BE2C (cell line): ENCODE measurements around the gene NOL12. TPM values are rescaled to one million over a fixed set of nuclear protein-coding genes. Genes with fewer than 3 reads are reported as not detected.

Experiments used
- DNase-seq: peaks from one replicate; pipeline ENCODE4 v3.0.0-alpha.2; 2020
- H3K27me3 ChIP-seq: fragments of 250-450 bp; sonication (Bioruptor Pico); 2 replicates; pipeline ENCODE4 v1.5.1; 2020; ENCODE audit warnings: mild to moderate bottlenecking
- H3K36me3 ChIP-seq: fragments of 250-450 bp; sonication (Bioruptor Pico); 2 replicates; pipeline ENCODE4 v1.5.1; 2020; ENCODE audit warnings: mild to moderate bottlenecking
- H3K4me1 ChIP-seq: fragments of 250-450 bp; sonication (Bioruptor Pico); 2 replicates; pipeline ENCODE4 v1.5.1; 2020
- H3K4me3 ChIP-seq: 2 replicates; pipeline ENCODE4 v1.5.1; 2011; ENCODE audit warnings: low read depth, low read length
- H3K9me3 ChIP-seq: fragments of 250-450 bp; sonication (Bioruptor Pico); 2 replicates; pipeline ENCODE4 v1.5.1; 2020
- CTCF ChIP-seq: IDR thresholded peaks from 2 replicates; pipeline ENCODE4 v1.5.1; 2012; ENCODE audit warnings: mild to moderate bottlenecking, low read depth, low read length
- polyA plus RNA-seq: library from polyadenylated mRNA; unstranded; fragments of >200 nt; gene quantifications from one replicate; pipeline ENCODE4 v1.2.1, GENCODE V29; 2012; ENCODE audit warnings: low read depth, missing spikeins; ENCODE audit not compliant: insufficient read length, insufficient read depth

Gene NOL12
- polyA plus RNA-seq = 47.3 TPM

- no peaks in the 10 kb centered on the region for H3K27me3 ChIP-seq
- no peaks in the 10 kb centered on the region for H3K4me1 ChIP-seq
- peaks cover 25% of the 10 kb centered on the region for H3K36me3 ChIP-seq
- H3K9me3 ChIP-seq = no peaks in the 10 kb centered on the region
- peak; percentile 84 for DNase-seq
- no peak for TF ChIP-seq CTCF
- peak within 1 kb of the TSS; percentile 98 for H3K4me3 ChIP-seq
These were observed at the start of gene NOL12 for GRCh38 chr22:37686002-37686982. Gene NOL12 (plus strand): TSS chr22:37686343. CDS start chr22:37686393, 50 bp downstream.

GRCh38 chr22:37636949-37637273, 49.2 kb upstream of the NOL12 start:
- no peak for DNase-seq
- no peak for TF ChIP-seq CTCF
- H3K9me3 ChIP-seq = no peaks in the 10 kb centered on the region
- H3K4me3 ChIP-seq = no peak overlapping the region
- peaks cover 26% of the 10 kb centered on the region for H3K4me1 ChIP-seq
- no peaks in the 10 kb centered on the region; the same call in 1 of the 2 replicates for H3K36me3 ChIP-seq
- H3K27me3 ChIP-seq = no peaks in the 10 kb centered on the region

GRCh38 chr22:37638391-37639069, 47.6 kb upstream of the NOL12 start:
- H3K36me3 ChIP-seq = no peaks in the 10 kb centered on the region
- no peaks in the 10 kb centered on the region for H3K27me3 ChIP-seq
- H3K4me3 ChIP-seq = no peak overlapping the region
- H3K4me1 ChIP-seq = peaks cover 13% of the 10 kb centered on the region
- no peak for DNase-seq
- H3K9me3 ChIP-seq = no peaks in the 10 kb centered on the region
- no peak for TF ChIP-seq CTCF

- DNase-seq = peak; percentile 67
These were observed 46.9 kb upstream of the NOL12 start, which contains the start of gene SH3BP1 for GRCh38 chr22:37639070-37639760. Gene SH3BP1 (plus strand): TSS chr22:37639669. CDS start chr22:37639788, 119 bp downstream.

More at GRCh38 chr22:37639070-37639760, 46.9 kb upstream of the NOL12 start, which contains the start of gene SH3BP1:
- no peaks in the 10 kb centered on the region for H3K27me3 ChIP-seq
- TF ChIP-seq CTCF = no peak
- no peaks in the 10 kb centered on the region for H3K36me3 ChIP-seq
- H3K4me1 ChIP-seq = peaks cover 12% of the 10 kb centered on the region
- no peaks in the 10 kb centered on the region for H3K9me3 ChIP-seq
- peak within 1 kb of the TSS; percentile 62 for H3K4me3 ChIP-seq
